HG03432 (cell line): ENCODE results near the gene CYTH4.

Experiments
- ATAC-seq: cut with Tn5 transposase; IDR thresholded peaks from one replicate; pipeline ENCODE4 v1.9.1; 2021; ENCODE audit warnings: mild to moderate bottlenecking, moderate library complexity; ENCODE audit not compliant: unreplicated experiment

Gene CYTH4

GRCh38 chr22:37269936-37270678 is 12.2 kb upstream of the CYTH4 start:
- no peak for ATAC-seq

DNA sequence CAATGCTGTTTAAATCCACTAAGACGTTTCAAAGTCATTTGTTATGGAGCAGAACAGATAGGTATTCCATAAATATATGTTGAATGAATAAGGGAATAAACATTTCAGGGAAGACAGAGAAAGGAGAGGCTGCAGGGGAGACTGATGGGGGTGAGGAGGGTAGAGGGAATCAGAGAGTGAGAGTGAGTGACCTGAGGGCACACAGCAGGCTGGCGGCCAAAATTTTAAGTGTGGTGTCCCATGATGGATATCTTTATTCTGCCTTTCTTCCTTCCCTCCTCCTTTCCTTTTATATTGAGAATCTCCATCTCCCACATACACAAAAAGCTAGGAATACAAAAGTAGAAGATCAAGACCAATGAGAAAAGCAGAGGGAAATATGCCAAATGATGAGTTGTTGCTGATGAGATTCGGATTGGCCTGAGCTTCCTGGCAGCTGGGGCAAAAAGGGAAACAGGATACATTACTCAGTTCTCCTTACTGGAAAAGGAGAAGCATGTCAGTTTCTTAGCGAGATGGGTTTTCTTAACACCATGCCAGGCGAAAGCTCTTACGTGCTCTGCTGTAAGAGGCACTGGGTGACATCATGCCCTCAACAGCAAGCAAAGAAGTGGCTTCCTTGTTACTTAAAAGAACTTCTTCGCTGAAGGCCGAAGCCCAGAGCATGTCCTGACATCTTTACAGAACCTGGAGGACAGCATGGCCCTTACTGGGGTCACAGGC is 11.2 kb upstream of the CYTH4 start:
- no peak for ATAC-seq

GRCh38 chr22:37273126-37273845 is 9.0 kb upstream of the CYTH4 start:
- ATAC-seq: no peak

GRCh38 chr22:37273846-37274225 is 8.5 kb upstream of the CYTH4 start:
- no peak for ATAC-seq

DNA sequence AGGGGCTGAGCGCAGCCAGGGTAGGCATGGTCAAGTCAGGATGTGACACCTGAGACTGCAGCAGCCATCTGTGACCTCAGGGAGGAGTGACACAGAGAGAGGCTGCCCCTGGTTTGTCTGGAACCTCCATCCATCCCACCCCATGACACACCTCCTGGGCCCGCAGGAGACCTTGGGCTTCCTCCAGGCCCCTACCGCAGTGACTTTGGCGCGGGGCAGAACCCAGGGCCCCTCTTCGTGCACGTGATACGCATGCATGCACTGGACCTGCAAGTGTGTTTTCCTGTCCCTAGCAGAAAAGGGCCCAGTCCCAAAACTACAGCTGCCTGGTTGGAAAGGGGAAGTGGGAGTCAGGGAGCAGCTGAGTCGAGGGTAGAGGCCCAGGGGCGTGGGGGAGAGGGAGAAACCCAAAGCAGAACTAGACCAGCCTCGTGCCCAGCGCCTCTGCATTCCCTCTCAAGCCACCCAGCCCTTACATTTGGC is 7.9 kb upstream of the CYTH4 start:
- ATAC-seq: no peak

- ATAC-seq: no peak
Measured at GRCh38 chr22:37275134-37275533, 7.2 kb upstream of the CYTH4 start.

GRCh38 chr22:37275622-37276021 is 6.7 kb upstream of the CYTH4 start:
- ATAC-seq: no peak

DNA sequence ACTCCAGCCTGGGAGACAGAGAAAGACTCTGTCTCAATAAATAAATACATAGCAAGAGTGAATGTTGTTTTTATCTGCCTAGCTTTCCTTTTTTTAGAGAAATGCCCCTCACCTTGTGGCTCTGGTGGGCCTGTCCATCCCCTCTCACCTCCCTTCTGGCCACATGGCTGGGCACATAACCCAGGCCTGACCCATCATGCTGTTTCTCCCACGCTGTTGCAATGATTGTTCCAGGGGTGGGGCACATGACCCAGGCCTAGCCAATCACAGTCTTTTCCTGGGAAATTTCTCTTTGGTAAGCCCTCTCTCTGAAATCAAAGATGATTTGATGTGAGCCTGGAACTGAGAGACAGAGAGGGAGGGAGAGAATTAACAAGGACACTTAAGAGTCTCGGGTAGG is 5.5 kb upstream of the CYTH4 start:
- ATAC-seq: no peak

DNA sequence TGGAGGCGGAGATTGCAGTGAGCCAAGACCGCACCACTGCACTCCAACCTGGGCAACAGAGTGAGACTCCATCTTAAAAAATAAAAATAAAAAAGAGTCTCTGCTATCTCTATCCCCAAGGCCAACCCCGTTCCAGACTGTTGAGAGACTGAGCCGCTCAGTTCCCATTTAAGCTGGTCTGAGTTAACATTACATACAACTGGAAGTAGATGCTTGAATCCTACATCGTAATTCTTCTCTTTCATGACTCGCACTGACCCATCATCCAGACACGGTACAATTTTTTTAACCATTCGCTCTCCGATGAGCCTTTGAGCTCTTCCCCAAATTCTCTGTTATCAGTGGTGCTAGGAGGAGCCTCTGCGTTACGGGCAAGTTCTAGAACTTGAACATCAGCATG is 4.9 kb upstream of the CYTH4 start:
- no peak for ATAC-seq

- ATAC-seq: no peak
Measured at GRCh38 chr22:37278261-37278660, 4.0 kb upstream of the CYTH4 start.

DNA sequence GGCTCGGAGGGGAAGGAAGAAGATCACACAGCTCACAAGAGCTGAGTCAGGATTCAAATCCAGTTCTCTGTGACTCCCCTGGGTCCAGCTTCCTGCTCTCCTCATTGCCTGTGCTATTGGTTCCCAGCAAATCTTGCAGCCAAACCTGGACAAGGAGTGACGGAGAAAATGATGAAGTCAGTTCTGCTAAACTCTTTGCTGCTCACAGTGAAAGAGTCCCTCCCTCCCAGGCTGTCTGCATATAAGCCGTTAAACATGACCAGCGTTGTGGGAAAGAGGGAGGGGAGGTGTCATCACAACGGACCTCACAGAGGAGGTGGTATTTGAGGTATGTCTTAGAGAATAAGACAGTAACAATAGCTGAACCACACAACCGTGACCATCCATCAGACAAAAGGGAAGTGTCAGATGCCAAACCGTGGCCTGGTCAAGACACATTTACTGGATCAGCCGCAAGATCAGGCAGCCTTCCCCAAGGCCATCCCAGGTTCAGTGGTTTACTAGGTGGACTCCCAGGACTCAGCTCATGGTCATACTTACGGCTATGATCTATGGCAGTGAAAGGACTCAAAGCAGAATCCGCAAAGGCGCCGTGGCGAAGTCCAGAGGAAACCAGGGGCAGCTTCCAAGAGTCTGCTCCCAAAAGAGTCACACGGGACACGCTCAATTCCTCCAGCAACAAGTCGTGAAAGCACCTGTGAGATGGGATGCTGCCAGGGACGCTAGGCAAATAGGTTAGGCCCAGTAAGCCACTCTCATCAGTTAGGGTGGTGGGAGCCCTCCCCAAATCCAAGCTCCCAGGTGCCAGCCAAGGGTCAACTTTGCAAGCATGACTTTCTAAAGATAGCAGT is 2.8 kb upstream of the CYTH4 start:
- no peak for ATAC-seq

DNA sequence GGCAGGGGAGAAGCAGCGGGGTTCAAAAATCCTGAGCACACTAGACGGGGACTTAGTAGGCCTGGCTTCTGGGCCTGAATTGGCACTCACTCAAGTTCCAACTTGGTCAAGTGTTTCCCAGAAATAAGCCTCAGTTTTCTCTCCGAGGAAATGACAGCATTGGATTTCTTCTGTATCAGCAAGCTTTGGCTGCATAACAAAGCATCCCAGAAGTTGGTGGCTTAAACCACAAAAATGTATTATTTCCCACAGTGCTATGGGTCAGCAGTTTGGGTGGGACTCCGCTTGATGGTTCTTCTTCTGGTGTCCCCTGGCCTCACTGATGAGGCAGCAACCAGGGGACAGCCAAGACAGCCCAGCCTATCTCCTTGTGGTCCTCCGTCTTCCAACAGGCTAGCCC is 1.6 kb upstream of the CYTH4 start:
- no peak for ATAC-seq

- no peak for ATAC-seq
Measured at GRCh38 chr22:37281195-37281594, 1.1 kb upstream of the CYTH4 start.

DNA sequence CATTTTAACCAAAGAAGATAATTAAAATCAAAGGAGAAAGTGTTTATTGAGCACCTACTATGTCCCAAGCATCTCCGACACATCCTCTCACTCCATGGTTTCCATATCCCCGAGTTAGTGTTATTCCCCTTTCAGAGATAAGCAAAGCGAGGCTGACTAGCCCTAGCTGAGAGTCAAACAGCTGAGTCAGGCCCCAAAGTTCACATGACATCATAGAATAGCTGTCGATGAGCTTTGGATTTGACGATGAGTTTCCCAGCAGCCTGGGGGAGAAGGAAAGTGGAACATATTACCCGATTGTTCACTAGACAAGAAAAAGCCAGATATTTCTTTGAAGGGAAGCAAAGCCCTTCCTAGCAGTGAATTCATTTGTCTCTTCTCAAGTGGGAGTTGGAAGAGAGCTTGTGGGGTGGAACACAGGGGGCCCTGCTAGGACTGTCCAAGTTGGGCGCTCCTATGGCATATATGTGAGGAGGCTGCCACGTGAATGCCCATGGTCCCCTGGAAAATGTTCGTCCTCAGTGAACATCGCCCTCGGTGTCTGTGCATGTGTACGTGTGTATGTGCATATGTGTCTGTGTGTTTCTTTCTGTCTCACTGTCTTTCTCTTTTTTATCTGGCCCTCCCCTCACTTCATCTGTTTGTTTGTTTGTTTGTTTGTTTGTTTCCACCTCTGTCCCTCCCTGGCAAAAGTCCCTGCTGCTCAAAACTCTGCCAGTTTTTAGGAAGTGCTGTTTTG is 493 bp upstream of the CYTH4 start:
- ATAC-seq: no peak

- ATAC-seq: no peak
Measured at GRCh38 chr22:37283393-37283937, 1.2 kb downstream of the CYTH4 start.

DNA sequence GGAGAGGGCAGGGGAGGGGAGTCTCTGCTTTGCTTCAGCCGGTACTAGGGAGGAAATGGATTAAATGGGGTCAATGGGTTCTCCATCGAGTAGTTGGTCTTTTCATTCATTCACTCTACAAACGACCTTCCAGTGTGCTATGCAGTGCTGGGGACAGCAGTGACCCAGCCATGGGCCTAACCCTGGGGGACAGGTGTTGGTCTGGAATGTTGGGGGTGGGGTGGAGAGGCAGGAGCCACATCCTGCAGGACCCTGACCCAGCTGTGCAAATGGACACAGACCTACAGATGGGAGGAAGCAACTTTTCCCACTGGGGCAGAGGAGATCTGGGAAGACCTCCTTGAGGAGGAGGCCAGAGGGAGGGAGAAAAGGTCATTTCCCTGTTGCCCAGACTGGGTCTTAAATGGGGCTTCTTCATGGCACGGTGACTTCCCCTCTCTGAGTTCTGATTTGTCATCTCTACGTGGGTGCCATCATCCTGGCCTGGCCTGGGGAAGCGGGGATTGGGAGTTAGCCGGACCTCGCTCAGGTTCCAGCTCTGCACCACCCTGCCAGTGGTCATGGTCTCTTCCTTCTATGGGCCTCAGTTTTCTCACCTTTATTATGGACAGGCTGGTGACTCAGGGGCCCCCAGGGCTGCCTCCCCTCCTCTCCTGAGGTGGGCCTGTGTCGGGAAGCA is 2.0 kb downstream of the CYTH4 start:
- ATAC-seq: no peak

DNA sequence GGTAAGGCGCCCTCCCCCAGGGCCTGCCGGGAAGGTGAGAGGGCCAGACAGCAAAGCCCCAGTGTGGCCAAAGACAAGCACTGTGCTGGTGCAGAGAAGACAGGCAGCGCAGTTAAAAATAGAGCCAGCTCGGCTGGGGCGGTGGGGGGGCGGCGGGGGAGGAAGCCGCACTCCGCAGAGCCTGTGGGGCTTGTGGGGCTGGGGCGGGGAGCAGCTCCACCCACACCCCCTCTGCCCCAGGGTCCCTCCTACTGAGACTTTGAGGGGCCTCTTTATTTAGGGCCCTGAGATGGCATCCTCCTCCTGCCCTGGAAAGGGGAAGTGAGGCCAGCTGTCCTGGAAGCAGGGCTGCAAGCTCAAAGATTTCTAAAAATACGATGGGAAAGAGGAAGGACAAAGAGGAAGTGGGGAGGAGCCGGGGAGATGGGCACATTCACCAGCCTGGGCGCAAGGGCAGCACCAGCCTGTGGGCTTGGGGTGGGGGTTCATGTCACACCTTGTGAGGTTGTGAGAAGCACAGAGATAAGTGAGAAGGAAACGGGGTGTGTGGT is 2.6 kb downstream of the CYTH4 start:
- peak; percentile 55 for ATAC-seq

DNA sequence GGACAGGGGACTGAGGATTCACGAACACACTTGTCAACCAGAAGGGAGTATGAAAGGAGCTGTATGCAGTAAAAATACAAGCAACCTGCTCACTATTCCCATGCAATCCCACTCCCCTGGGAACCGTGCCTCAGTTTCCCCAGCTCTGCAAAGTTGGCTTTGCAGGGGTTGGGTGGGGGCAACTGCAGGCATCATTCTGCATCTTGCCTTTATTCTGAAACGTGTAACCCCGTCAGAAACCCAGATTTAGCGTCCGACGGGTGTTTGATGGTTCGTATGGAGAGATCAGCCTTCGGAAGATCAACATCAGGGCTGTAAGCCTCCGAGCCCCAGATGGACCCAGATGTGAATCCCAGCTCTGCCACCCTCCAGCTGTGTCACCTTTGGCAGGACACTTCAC is 3.6 kb downstream of the CYTH4 start:
- no peak for ATAC-seq

GRCh38 chr22:37287550-37287951 is 5.2 kb downstream of the CYTH4 start:
- ATAC-seq: no peak
